HFF-Myc (cell line): ENCODE results near the gene SDK2.

Experiments used
- DNase-seq: peaks from one replicate; pipeline ENCODE4 v3.0.0-alpha.2; 2011; ENCODE audit warnings: low read depth; ENCODE audit errors: extremely low read depth
- H3K4me3 ChIP-seq: replicated peaks from 2 replicates; pipeline ENCODE4 v1.5.1; 2011; ENCODE audit warnings: low read depth, mild to moderate bottlenecking, control low read depth, low read length
- CTCF ChIP-seq: IDR thresholded peaks from 2 replicates; pipeline ENCODE4 v1.5.1; 2012; ENCODE audit warnings: mild to moderate bottlenecking, low read depth, low read length, control low read depth; ENCODE audit errors: missing control alignments

The SDK2 gene

GRCh38 chr17:73357981-73358380, 286.3 kb downstream of the SDK2 start:
- H3K4me3 ChIP-seq, result no peak overlapping the region
- no peak for TF ChIP-seq CTCF
- no peak for DNase-seq

- H3K4me3 ChIP-seq, result no peak overlapping the region
- no peak for DNase-seq
- TF ChIP-seq CTCF, result no peak
These were observed 286.9 kb downstream of the SDK2 start for GRCh38 chr17:73357318-73357717.

GRCh38 chr17:73356561-73357170, 287.6 kb downstream of the SDK2 start:
- H3K4me3 ChIP-seq, result no peak overlapping the region
- no peak for DNase-seq
- TF ChIP-seq CTCF, result no peak

- DNase-seq, result no peak
These were observed 289.6 kb downstream of the SDK2 start for GRCh38 chr17:73354423-73355284.

GRCh38 chr17:73352261-73352660, 292.0 kb downstream of the SDK2 start:
- H3K4me3 ChIP-seq, result no peak overlapping the region
- TF ChIP-seq CTCF, result no peak
- no peak for DNase-seq

More at GRCh38 chr17:73354423-73355284, 289.6 kb downstream of the SDK2 start:
- no peak for TF ChIP-seq CTCF
- H3K4me3 ChIP-seq, result no peak overlapping the region

- H3K4me3 ChIP-seq, result no peak overlapping the region
- TF ChIP-seq CTCF, result no peak
- DNase-seq, result no peak
These were observed 292.5 kb downstream of the SDK2 start for GRCh38 chr17:73351764-73352163.
